Measurements from ENCODE around the gene ELK4. TPM values are rescaled to one million over a fixed set of nuclear protein-coding genes. Genes with fewer than 3 reads are reported as not detected.

The ELK4 gene
- total RNA-seq, 1 experiment from 2014 or later = 41.8 TPM

DNA sequence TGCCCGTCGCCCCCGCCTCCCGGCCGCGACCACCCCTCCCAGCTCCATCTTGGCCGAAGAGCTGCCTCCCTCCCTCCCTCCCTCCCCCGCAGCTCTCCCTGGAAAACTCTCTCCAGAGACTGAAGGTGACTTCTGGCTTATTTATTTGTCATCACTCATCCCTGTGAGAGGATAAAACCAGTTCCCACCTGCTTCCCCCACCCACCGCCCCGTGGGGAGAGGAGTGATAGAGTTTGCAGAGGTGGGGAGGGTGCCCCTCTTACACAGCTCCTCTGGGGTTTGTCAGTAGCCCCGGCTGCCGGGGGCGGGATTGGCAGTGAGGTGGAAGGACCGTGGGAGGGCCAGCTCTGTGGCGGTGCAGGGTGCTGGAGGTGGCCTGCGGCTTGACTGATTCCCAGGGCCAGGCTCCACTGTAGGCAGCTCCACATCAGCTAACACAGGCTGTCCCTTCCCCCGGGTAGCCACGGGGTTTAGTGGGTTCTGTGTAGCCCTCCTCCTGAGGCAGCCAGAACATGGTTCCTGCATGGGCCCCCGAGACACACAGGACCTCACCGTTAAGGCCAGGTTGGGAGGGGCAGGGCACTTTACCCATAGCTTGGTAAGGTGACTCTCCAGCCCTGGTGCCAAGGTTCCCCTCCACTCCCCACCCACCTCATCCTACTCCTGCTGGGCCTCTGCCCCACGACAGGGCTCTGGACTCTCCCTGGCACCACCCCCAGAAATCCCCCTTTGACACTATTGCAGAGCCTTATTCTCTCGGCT is 62.2 kb downstream of the ELK4 start:
- no peak for DNase-seq (ENCODE audit: extremely low read depth, low read depth)

DNA sequence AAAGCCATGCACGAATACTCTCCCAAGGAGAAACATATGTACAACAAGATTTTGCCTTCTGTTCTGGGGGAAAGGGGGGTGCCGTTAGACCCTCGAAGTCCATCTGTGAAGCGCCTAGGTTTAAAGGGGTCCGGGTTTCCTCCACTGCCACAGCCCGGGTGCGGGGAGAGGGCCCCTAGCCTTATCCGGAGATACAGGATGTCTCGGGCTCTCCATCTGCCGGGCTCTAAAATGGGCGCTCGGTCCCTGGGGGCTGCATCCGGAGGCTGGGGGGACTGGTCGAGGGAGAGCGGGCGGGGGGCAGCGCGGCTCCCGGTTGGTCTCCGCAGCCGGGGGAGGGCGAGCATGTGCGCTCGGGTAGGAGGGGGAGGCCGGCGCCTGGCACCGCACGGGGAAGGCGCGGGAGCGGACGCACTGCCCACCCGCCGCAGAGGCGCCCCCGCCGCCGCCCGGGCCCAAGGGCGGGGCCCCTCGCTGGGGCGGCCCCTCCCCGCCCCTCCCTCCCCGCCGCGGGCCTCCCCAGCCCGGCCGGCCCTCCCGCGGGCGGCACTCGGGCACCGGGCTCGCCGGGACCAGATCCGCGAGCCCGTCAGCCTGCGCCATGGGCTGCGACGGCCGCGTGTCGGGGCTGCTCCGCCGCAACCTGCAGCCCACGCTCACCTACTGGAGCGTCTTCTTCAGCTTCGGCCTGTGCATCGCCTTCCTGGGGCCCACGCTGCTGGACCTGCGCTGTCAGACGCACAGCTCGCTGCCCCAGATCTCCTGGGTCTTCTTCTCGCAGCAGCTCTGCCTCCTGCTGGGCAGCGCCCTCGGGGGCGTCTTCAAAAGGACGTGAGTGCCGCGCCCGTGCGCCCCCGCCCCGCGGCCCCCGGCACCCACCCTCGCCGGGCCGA is 63.1 kb downstream of the ELK4 start:
- DNase-seq (ENCODE audit: extremely low read depth, low read depth) = no peak

DNA sequence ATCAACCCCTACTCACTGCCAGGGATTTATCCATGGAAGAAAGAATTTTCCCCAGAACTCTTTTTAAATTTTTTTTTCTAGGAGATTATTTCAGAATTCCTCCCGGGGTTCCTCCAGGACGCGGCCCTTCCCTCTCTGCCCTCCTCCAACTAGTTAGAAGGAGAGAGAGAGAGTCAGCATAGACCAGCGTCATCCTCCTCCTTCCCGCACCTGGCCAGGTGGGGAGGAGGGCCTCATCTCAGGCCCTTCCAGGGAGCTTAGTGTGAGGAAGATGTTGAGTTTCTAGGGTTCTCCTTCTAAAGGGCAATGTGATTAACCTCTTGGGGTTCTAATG is 63.7 kb downstream of the ELK4 start:
- no peak for DNase-seq (ENCODE audit: extremely low read depth, low read depth)

DNA sequence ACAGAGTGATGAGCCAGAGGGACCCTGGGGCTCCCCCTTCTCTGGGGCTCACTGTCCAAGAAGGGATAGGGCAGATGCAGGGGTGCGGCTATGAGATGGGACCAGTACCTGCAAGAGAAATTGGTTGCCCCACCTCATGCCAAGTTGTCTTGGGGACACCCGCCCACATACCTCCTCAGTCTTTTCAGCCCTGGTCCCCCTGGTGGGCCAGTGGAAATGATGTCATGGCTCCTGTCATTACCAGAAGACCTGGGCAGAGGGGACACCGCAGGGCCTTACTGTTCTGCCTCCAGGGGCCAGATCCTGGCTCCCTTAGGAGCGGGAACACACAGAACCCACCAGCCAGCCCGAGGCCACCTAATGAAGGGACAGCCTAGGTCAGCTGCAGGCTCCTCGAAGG is 64.1 kb downstream of the ELK4 start:
- no peak for DNase-seq (ENCODE audit: extremely low read depth, low read depth)

- DNase-seq (ENCODE audit: extremely low read depth, low read depth) = no peak
Observed at GRCh38 chr1:205565799-205566198, 66.0 kb downstream of the ELK4 start.

DNA sequence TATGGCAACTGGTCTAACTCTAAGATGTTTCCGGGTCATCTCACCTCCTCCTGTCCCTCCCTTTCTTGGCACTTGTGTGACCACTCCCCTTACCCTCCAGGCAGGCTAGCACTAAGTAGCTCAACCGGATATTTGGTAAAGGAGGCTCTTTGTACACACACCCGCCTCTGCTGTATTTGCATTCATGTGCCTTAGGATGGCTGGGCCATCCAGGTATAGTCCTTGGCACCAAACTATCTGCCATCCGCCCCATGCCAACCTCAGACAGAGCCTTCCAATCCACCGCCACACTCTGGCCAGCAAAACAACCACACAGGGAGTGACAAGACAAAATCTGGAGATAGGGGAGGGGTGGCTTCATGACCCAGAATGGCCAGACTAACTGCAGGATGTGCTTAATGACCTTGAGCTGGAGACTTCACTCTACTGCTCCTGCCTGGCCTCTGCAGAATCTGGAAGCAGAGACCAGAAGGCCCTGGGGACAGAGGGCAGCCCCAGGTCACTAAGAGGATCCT is 67.8 kb downstream of the ELK4 start:
- DNase-seq (ENCODE audit: extremely low read depth, low read depth) = no peak

DNA sequence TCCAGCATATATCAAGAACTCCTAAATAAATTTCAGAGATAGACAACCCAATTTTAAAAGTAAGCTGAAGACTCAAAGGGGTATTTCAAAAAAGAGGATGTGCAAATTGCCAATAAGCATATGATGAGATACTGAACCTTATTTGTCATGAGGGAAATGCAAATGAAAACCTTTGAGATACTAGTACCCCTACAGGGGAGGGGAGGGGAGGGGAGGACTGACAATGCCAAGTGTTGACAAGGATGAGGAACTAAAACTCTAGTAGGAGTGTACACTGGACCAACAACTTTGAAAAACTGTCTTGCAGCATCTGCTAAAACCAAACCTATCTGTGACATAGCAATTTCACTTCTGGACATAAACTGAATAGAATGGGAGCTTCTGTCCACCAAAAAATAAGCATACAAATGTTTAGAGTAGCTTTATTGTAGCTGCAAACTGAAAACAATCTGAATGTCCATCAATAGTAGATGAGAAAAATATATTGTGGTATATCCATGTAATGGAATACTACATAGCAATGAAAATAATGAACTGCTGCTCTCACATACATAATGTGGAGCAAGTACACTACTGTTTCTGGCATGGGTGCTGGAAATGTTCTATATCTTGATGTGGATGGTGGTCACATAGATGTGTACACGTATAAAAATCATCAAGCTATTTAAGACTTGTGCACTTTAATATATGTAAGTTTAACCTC is 70.2 kb downstream of the ELK4 start:
- DNase-seq (ENCODE audit: extremely low read depth, low read depth) = no peak

Small RNA genes within 50 kb of the gene (small RNA-seq; reads per million reads assigned to genes)
- gene RNU2-19P (0 to 0.12 reads per million in 2 experiments), gene RNU6-418P (0 reads per million in 2 experiments)

Other genes starting within 250 kb of the ELK4 start
- not detected in 2 replicates for gene LEMD1, start 210.0 kb downstream of the ELK4 start, total RNA-seq (2014; rRNA removed; shearing (Covaris generic))
- gene BLACAT1, start 176.0 kb downstream of the ELK4 start, total RNA-seq (2014; rRNA removed; shearing (Covaris generic)) = not detected in 2 replicates
- gene CDK18, start 127.3 kb downstream of the ELK4 start, total RNA-seq (2014; rRNA removed; shearing (Covaris generic)) = 0.06 and 0.27 TPM in 2 replicates
- 2.0 and 2.1 TPM in 2 replicates for gene SLC45A3, start 48.5 kb upstream of the ELK4 start, total RNA-seq (2014; rRNA removed; shearing (Covaris generic))
- 269 and 297 TPM in 2 replicates for gene NUCKS1, start 118.2 kb upstream of the ELK4 start, total RNA-seq (2014; rRNA removed; shearing (Covaris generic))
- gene RAB29, start 143.5 kb upstream of the ELK4 start, total RNA-seq (2014; rRNA removed; shearing (Covaris generic)) = 12.6 and 16.1 TPM in 2 replicates
- 26.4 TPM in 2 replicates for gene SLC41A1, start 181.2 kb upstream of the ELK4 start, total RNA-seq (2014; rRNA removed; shearing (Covaris generic))
- not detected in 2 replicates for gene PM20D1, start 218.1 kb upstream of the ELK4 start, total RNA-seq (2014; rRNA removed; shearing (Covaris generic))

All from NCI-H460 (cell line).